Neural cell (in vitro differentiated cells): ENCODE data around the gene ANAPC5. TPM values are rescaled to one million over a fixed set of nuclear protein-coding genes. Genes with fewer than 3 reads are reported as not detected.

ENCODE experiments used
- H2AFZ ChIP-seq: fragments of 200-600, 300-800 bp; sonication (generic), shearing (Covaris generic); 2 replicates; pipeline ENCODE4 v1.6.0; 2014; ENCODE audit warnings: low read depth, mild to moderate bottlenecking, antibody characterized with exemption, low read length, moderate library complexity
- H3F3A ChIP-seq: fragments of 200-600 bp; shearing (Covaris generic); 2 replicates; pipeline ENCODE4 v1.6.1; 2016; ENCODE audit warnings: mild to moderate bottlenecking, moderate library complexity, mixed read lengths, antibody characterized with exemption, low read length; ENCODE audit not compliant: insufficient read depth, poor library complexity, severe bottlenecking
- H3K27ac ChIP-seq: fragments of 200-600, 300-800 bp; sonication (generic), shearing (Covaris generic); 2 replicates; pipeline ENCODE4 v1.5.1; 2014; ENCODE audit warnings: mild to moderate bottlenecking, low read length, moderate library complexity
- H3K27me3 ChIP-seq: fragments of 300-800, 200-600 bp; sonication (generic), shearing (Covaris generic); 2 replicates; pipeline ENCODE4 v1.6.0; 2014; ENCODE audit warnings: mild to moderate bottlenecking, low read depth, low read length, moderate library complexity; ENCODE audit not compliant: insufficient read depth
- H3K36me3 ChIP-seq: fragments of 300-800, 200-600 bp; sonication (generic), shearing (Covaris generic); 2 replicates; pipeline ENCODE4 v1.5.1; 2014; ENCODE audit warnings: mild to moderate bottlenecking, antibody characterized with exemption, low read length, moderate library complexity; ENCODE audit not compliant: insufficient read depth
- H3K4me2 ChIP-seq: fragments of 300-800, 200-600 bp; sonication (generic), shearing (Covaris generic); 2 replicates; pipeline ENCODE4 v1.6.0; 2014; ENCODE audit warnings: mild to moderate bottlenecking, low read length
- H3K4me3 ChIP-seq: fragments of 300-800, 200-600 bp; sonication (generic), shearing (Covaris generic); 2 replicates; pipeline ENCODE4 v1.5.1; 2014; ENCODE audit warnings: mild to moderate bottlenecking, low read length, moderate library complexity
- H3K79me2 ChIP-seq: fragments of 200-600 bp; shearing (Covaris generic); replicated peaks from 2 replicates; pipeline ENCODE4 v1.6.0; 2014; ENCODE audit warnings: mild to moderate bottlenecking, low read length, moderate library complexity; ENCODE audit not compliant: insufficient read depth
- H3K9ac ChIP-seq: fragments of 300-800, 200-600 bp; sonication (generic), shearing (Covaris generic); 2 replicates; pipeline ENCODE4 v1.6.1; 2016; ENCODE audit warnings: mild to moderate bottlenecking, low read length, mixed read lengths
- H3K9me2 ChIP-seq: fragments of 200-600 bp; shearing (Covaris generic); 2 replicates; pipeline ENCODE4 v1.6.1; 2016; ENCODE audit warnings: mild to moderate bottlenecking, low read length, mixed read lengths; ENCODE audit not compliant: insufficient read depth
- H3K9me3 ChIP-seq: fragments of 200-600, 300-800 bp; sonication (generic), shearing (Covaris generic); 2 replicates; pipeline ENCODE4 v1.6.1; 2016; ENCODE audit warnings: mild to moderate bottlenecking, mixed run types, low read length, moderate library complexity, mixed read lengths
- H4K20me1 ChIP-seq: fragments of 200-600 bp; shearing (Covaris generic); 2 replicates; pipeline ENCODE4 v1.6.1; 2016; ENCODE audit warnings: mild to moderate bottlenecking, mixed run types; ENCODE audit not compliant: insufficient read depth
- EP300 ChIP-seq: fragments of 450-650 bp; conservative IDR thresholded peaks from 2 replicates; pipeline ENCODE4 v1.6.1; 2014; ENCODE audit warnings: antibody characterized with exemption, mild to moderate bottlenecking, moderate library complexity; ENCODE audit not compliant: poor library complexity, severe bottlenecking
- EZH2 ChIP-seq: fragments of 200-600, 300-800 bp; shearing (Covaris generic), sonication (generic); IDR thresholded peaks from 2 replicates; pipeline ENCODE4 v1.6.1; 2014; ENCODE audit warnings: antibody characterized with exemption, low read length, borderline replicate concordance, mild to moderate bottlenecking; ENCODE audit not compliant: insufficient read depth, poor library complexity, severe bottlenecking
- MXI1 ChIP-seq: fragments of 450-650 bp; conservative IDR thresholded peaks from 2 replicates; pipeline ENCODE4 v1.6.1; 2014; ENCODE audit warnings: antibody characterized with exemption, mild to moderate bottlenecking; ENCODE audit not compliant: poor library complexity, severe bottlenecking
- POLR2AphosphoS5 ChIP-seq: IDR thresholded peaks from 2 replicates; pipeline ENCODE4 v1.6.1; 2012
- RAD21 ChIP-seq: fragments of 450-650 bp; conservative IDR thresholded peaks from 2 replicates; pipeline ENCODE4 v1.6.1; 2014; ENCODE audit warnings: antibody characterized with exemption, mild to moderate bottlenecking, moderate library complexity
- SMC3 ChIP-seq: fragments of 450-650 bp; conservative IDR thresholded peaks from 2 replicates; pipeline ENCODE4 v1.6.1; 2014; ENCODE audit warnings: antibody characterized with exemption, mild to moderate bottlenecking, moderate library complexity; ENCODE audit not compliant: poor library complexity
- TAF1 ChIP-seq: IDR thresholded peaks from 2 replicates; pipeline ENCODE4 v1.6.1; 2012; ENCODE audit warnings: low read depth
- polyA plus RNA-seq: library from polyadenylated mRNA; depleted of rRNA; stranded (reverse); fragments of >200 nt; gene quantifications from 2 replicates; pipeline ENCODE4 v1.2.3, GENCODE V29; 2014
- TF ChIP-seq, protein P1 (sequence below): fragments of 450-650 bp; IDR thresholded peaks from 2 replicates; pipeline ENCODE4 v1.5.1; 2014; ENCODE audit warnings: antibody characterized with exemption, mild to moderate bottlenecking, moderate library complexity; ENCODE audit not compliant: poor library complexity, severe bottlenecking
- TF ChIP-seq, protein P2 (sequence below): IDR thresholded peaks from 2 replicates; pipeline ENCODE4 v1.6.1; 2012; ENCODE audit warnings: borderline replicate concordance

Gene ANAPC5
- polyA plus RNA-seq, 1 donor from 2014 or later: 272 TPM

DNA sequence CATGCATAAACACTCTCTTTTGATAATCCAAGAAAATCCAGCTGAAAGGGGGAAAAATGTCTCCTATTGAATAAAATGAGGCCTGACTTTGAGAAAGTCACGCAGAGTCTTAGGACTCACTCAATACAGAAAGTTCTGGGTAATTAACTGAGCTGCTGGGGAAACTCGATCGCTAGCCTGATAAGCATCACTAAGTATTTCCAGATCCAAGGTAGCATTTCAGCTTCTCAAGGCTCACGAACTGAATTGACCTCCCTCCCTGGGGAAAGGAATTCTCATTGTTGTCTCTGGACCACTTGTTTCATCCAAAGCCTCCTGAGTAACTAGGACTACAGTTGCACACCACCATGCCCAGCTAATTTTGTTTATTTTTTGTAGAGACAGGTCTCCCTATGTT lies 13.8 kb upstream of the ANAPC5 start:
- no peak overlapping the region for H3K9ac ChIP-seq
- no peaks in the 10 kb centered on the region for H4K20me1 ChIP-seq
- TF ChIP-seq RAD21: no peak
- TF ChIP-seq EP300: no peak
- TF ChIP-seq, protein P1, sequence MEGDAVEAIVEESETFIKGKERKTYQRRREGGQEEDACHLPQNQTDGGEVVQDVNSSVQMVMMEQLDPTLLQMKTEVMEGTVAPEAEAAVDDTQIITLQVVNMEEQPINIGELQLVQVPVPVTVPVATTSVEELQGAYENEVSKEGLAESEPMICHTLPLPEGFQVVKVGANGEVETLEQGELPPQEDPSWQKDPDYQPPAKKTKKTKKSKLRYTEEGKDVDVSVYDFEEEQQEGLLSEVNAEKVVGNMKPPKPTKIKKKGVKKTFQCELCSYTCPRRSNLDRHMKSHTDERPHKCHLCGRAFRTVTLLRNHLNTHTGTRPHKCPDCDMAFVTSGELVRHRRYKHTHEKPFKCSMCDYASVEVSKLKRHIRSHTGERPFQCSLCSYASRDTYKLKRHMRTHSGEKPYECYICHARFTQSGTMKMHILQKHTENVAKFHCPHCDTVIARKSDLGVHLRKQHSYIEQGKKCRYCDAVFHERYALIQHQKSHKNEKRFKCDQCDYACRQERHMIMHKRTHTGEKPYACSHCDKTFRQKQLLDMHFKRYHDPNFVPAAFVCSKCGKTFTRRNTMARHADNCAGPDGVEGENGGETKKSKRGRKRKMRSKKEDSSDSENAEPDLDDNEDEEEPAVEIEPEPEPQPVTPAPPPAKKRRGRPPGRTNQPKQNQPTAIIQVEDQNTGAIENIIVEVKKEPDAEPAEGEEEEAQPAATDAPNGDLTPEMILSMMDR: no peak
- no peak for TF ChIP-seq TAF1
- TF ChIP-seq, protein P2, sequence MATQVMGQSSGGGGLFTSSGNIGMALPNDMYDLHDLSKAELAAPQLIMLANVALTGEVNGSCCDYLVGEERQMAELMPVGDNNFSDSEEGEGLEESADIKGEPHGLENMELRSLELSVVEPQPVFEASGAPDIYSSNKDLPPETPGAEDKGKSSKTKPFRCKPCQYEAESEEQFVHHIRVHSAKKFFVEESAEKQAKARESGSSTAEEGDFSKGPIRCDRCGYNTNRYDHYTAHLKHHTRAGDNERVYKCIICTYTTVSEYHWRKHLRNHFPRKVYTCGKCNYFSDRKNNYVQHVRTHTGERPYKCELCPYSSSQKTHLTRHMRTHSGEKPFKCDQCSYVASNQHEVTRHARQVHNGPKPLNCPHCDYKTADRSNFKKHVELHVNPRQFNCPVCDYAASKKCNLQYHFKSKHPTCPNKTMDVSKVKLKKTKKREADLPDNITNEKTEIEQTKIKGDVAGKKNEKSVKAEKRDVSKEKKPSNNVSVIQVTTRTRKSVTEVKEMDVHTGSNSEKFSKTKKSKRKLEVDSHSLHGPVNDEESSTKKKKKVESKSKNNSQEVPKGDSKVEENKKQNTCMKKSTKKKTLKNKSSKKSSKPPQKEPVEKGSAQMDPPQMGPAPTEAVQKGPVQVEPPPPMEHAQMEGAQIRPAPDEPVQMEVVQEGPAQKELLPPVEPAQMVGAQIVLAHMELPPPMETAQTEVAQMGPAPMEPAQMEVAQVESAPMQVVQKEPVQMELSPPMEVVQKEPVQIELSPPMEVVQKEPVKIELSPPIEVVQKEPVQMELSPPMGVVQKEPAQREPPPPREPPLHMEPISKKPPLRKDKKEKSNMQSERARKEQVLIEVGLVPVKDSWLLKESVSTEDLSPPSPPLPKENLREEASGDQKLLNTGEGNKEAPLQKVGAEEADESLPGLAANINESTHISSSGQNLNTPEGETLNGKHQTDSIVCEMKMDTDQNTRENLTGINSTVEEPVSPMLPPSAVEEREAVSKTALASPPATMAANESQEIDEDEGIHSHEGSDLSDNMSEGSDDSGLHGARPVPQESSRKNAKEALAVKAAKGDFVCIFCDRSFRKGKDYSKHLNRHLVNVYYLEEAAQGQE: no peak
- TF ChIP-seq MXI1: no peak
- TF ChIP-seq POLR2AphosphoS5: no peak
- TF ChIP-seq EZH2: no peak
- no peak for TF ChIP-seq SMC3
- H3F3A ChIP-seq: no peaks in the 10 kb centered on the region
- H3K79me2 ChIP-seq: no peaks in the 10 kb centered on the region
- no peaks in the 10 kb centered on the region for H3K9me3 ChIP-seq
- H3K36me3 ChIP-seq: no peaks in the 10 kb centered on the region
- no peak overlapping the region for H2AFZ ChIP-seq
- no peak overlapping the region for H3K4me2 ChIP-seq
- H3K4me3 ChIP-seq: no peak overlapping the region
- H3K9me2 ChIP-seq: no peaks in the 10 kb centered on the region
- no peak overlapping the region for H3K27ac ChIP-seq
- no peaks in the 10 kb centered on the region for H3K27me3 ChIP-seq

DNA sequence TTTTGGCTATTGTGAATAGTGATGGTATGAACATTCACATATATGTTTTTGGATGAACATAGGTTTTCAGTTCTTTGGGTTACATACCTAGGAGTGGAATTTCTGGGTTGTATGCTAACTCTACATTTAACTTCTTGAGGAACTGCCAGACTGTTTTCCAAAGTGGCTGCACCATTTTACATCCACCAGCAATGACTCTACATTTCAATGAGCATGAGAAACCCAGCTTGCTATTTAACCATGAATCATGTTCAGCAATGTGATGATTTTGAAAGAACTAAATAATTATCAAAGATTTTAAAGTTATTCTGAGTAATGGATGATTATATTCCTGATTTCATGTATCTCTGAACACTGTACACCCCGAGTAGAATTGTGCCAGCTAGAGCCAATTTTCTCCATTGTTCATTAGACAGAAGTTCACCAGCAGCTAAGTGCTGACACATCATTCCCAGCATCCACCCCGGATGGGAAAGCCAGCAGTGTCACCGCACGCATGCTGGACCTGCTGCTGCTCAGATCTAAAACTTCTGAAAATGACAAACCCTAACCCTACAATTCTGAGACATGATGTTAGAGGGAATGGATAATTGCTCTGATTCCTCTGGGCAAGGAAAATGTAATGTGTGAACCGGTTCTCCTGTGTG lies 13.3 kb upstream of the ANAPC5 start:
- Histone ChIP-seq H3K4me2 (no peak overlapping the region), H4K20me1 (no peaks in the 10 kb centered on the region), H3K9me2 (no peaks in the 10 kb centered on the region), H3F3A (no peaks in the 10 kb centered on the region), H3K9me3 (no peaks in the 10 kb centered on the region), H3K27me3 (no peaks in the 10 kb centered on the region), H2AFZ (no peak overlapping the region), H3K36me3 (no peaks in the 10 kb centered on the region), H3K79me2 (no peaks in the 10 kb centered on the region), H3K27ac (no peak overlapping the region), H3K9ac (no peak overlapping the region), H3K4me3 (no peak overlapping the region)
- TF ChIP-seq TAF1 (no peak), RAD21 (no peak), EZH2 (no peak), EP300 (no peak), POLR2AphosphoS5 (no peak), MXI1 (no peak), SMC3 (no peak)
- TF ChIP-seq, protein P1: no peak
- TF ChIP-seq, protein P2: no peak
